Right atrium auricular region (tissue), 2 donors: ENCODE measurements around the gene PLA2G2D. TPM values are rescaled to one million over a fixed set of nuclear protein-coding genes. Genes with fewer than 3 reads are reported as not detected.

ENCODE experiments used
- DNase-seq: peaks from one replicate; pipeline ENCODE4 v3.0.0-alpha.2; 2019; ENCODE audit warnings: low spot score
- H3K27ac ChIP-seq, 2 donors: fragments of 200-600 bp; sonication (generic); 1 replicate in 1 of 2; 2 replicates in 1 of 2; pipeline ENCODE4 v1.5.1; 2016 to 2019
- H3K27me3 ChIP-seq, 2 donors: fragments of 200-600 bp; sonication (generic); one replicate each; pipeline versions ENCODE4 v1.5.1 to v1.6.0; 2017 to 2019
- H3K36me3 ChIP-seq: fragments of 200-600 bp; sonication (generic); one replicate; pipeline ENCODE4 v1.5.1; 2016
- H3K4me1 ChIP-seq, 2 donors: fragments of 200-600 bp; sonication (generic); one replicate each; pipeline versions ENCODE4 v1.5.1 to v1.6.0; 2017 to 2019
- H3K4me3 ChIP-seq, 2 donors: fragments of 200-600 bp; sonication (generic); 1 replicate in 1 of 2; 2 replicates in 1 of 2; pipeline ENCODE4 v1.5.1; 2017 to 2019; ENCODE audit warnings: mild to moderate bottlenecking in 1 of 2, moderate library complexity in 1 of 2
- H3K9me3 ChIP-seq, 2 donors: fragments of 200-600 bp; sonication (generic); one replicate each; pipeline ENCODE4 v1.5.1; 2019
- CTCF ChIP-seq, 2 donors: fragments of 200-600 bp; sonication (generic); IDR thresholded peaks; one replicate each; pipeline ENCODE4 v1.5.1; 2019; ENCODE audit warnings: antibody characterized with exemption in 2 of 2
- total RNA-seq, 2 donors: library from RNA; depleted of rRNA; stranded (reverse); fragments of >200 nt; gene quantifications; one replicate each; pipeline ENCODE4 v1.1.0, GENCODE V29; 2016

PLA2G2D gene
- total RNA-seq, result not detected

- no peak for TF ChIP-seq CTCF (IDR thresholded peaks at IDR 0.05)
- Histone ChIP-seq H3K4me1 (peaks cover 0 to 6% of the 10 kb centered on the region in 2 donors), H3K36me3 (no peaks in the 10 kb centered on the region), H3K9me3 (no peaks in the 10 kb centered on the region), H3K27ac (no peak within 1 kb of the TSS), H3K27me3 (no peaks in the 10 kb centered on the region), H3K4me3 (no peak within 1 kb of the TSS)
- DNase-seq, result no peak
Observed at GRCh38 chr1:20119347-20119746, at the start of gene PLA2G2D. Gene PLA2G2D (minus strand): TSS chr1:20119536. CDS start chr1:20119498, 38 bp downstream.

- Histone ChIP-seq H3K9me3 (no peaks in the 10 kb centered on the region), H3K4me1 (peaks cover 0 to 25% of the 10 kb centered on the region in 2 donors), H3K36me3 (no peaks in the 10 kb centered on the region), H3K4me3 (no peak overlapping the region), H3K27me3 (no peaks in the 10 kb centered on the region), H3K27ac (no peak overlapping the region)
- DNase-seq, result no peak
- no peak for TF ChIP-seq CTCF (IDR thresholded peaks at IDR 0.05)
Observed at GRCh38 chr1:20168564-20169491, 49.5 kb upstream of the PLA2G2D start.

GRCh38 chr1:20167126-20167525 is 47.8 kb upstream of the PLA2G2D start:
- Histone ChIP-seq H3K27ac (no peak overlapping the region), H3K27me3 (no peaks in the 10 kb centered on the region), H3K9me3 (no peaks in the 10 kb centered on the region), H3K4me1 (peaks cover 0 to 25% of the 10 kb centered on the region in 2 donors), H3K4me3 (no peak overlapping the region), H3K36me3 (no peaks in the 10 kb centered on the region)
- no peak for DNase-seq
- no peak for TF ChIP-seq CTCF (IDR thresholded peaks at IDR 0.05)

- H3K4me1 ChIP-seq, result peaks cover 0 to 25% of the 10 kb centered on the region in 2 donors
- H3K9me3 ChIP-seq, result peaks cover 0 to 5% of the 10 kb centered on the region in 2 donors
- DNase-seq, result no peak
- TF ChIP-seq CTCF (IDR thresholded peaks at IDR 0.05), result no peak
- no peak overlapping the region for H3K27ac ChIP-seq
- no peak overlapping the region for H3K4me3 ChIP-seq
- H3K36me3 ChIP-seq, result no peaks in the 10 kb centered on the region
- no peaks in the 10 kb centered on the region for H3K27me3 ChIP-seq
Observed at GRCh38 chr1:20166051-20166450, 46.7 kb upstream of the PLA2G2D start.

- H3K27ac ChIP-seq, result no peak overlapping the region
- no peaks in the 10 kb centered on the region for H3K27me3 ChIP-seq
- peaks cover 0 to 10% of the 10 kb centered on the region in 2 donors for H3K9me3 ChIP-seq
- DNase-seq, result no peak
- peak in 1 of 2 donors; percentile 39 for TF ChIP-seq CTCF (IDR thresholded peaks at IDR 0.05)
- H3K36me3 ChIP-seq, result no peaks in the 10 kb centered on the region
- no peak overlapping the region for H3K4me3 ChIP-seq
- H3K4me1 ChIP-seq, result peaks cover 0 to 25% of the 10 kb centered on the region in 2 donors
Observed at GRCh38 chr1:20165522-20165951, 46.2 kb upstream of the PLA2G2D start.
